Neuronal stem cell (in vitro differentiated cells): ENCODE data around the gene RGS7BP.

Source experiments
- DNase-seq: peaks from one replicate; pipeline ENCODE4 v3.0.0-alpha.2; 2013; ENCODE audit warnings: low spot score
- H2AFZ ChIP-seq: one replicate; pipeline ENCODE4 v1.6.1; 2013; ENCODE audit warnings: mild to moderate bottlenecking, low read length, inconsistent platforms
- H2AK5ac ChIP-seq: 2 replicates; pipeline ENCODE4 v1.6.1; 2013; ENCODE audit warnings: low read depth, mild to moderate bottlenecking, inconsistent platforms, low read length, moderate library complexity, mixed read lengths
- H2BK120ac ChIP-seq: 2 replicates; pipeline ENCODE4 v1.6.1; 2013; ENCODE audit warnings: low read depth, mild to moderate bottlenecking, inconsistent platforms, low read length, moderate library complexity, mixed read lengths
- H2BK12ac ChIP-seq: one replicate; pipeline ENCODE4 v1.6.1; 2013; ENCODE audit warnings: low read length, inconsistent platforms
- H2BK15ac ChIP-seq: 2 replicates; pipeline ENCODE4 v1.6.1; 2013; ENCODE audit warnings: mild to moderate bottlenecking, low read length, inconsistent platforms, mixed read lengths
- H2BK5ac ChIP-seq: one replicate; pipeline ENCODE4 v1.6.1; 2013; ENCODE audit warnings: inconsistent platforms, mild to moderate bottlenecking, low read length, moderate library complexity
- H3K14ac ChIP-seq: one replicate; pipeline ENCODE4 v1.6.1; 2013; ENCODE audit warnings: low read length, inconsistent platforms
- H3K18ac ChIP-seq: 2 replicates; pipeline ENCODE4 v1.6.1; 2013; ENCODE audit warnings: low read length, inconsistent platforms
- H3K23ac ChIP-seq: 2 replicates; pipeline ENCODE4 v1.6.1; 2013; ENCODE audit warnings: low read depth, mild to moderate bottlenecking, mixed read lengths, low read length, inconsistent platforms; ENCODE audit not compliant: poor library complexity
- H3K27ac ChIP-seq: replicated peaks from 3 replicates; pipeline ENCODE4 v1.5.1; 2013; ENCODE audit warnings: low read length, inconsistent platforms
- H3K27me3 ChIP-seq, 3 experiments: 2 replicates each; pipeline ENCODE4 v1.6.1; 2013; ENCODE audit warnings: low read length in 3 of 3, mild to moderate bottlenecking in 2 of 3, inconsistent platforms in 1 of 3, low read depth in 1 of 3, mixed read lengths in 1 of 3, moderate library complexity in 1 of 3; ENCODE audit not compliant: control insufficient read depth in 3 of 3, insufficient read depth in 3 of 3
- H3K36me3 ChIP-seq, 2 donors: replicated peaks in 1 of 2; 2 replicates each; pipeline ENCODE4 v1.6.1; 2013; ENCODE audit warnings: low read length in 2 of 2; ENCODE audit not compliant: control insufficient read depth in 2 of 2, insufficient read depth in 2 of 2
- H3K4ac ChIP-seq: 2 replicates; pipeline ENCODE4 v1.6.1; 2013; ENCODE audit warnings: inconsistent platforms, mild to moderate bottlenecking, low read length, moderate library complexity
- H3K4me1 ChIP-seq, 2 donors: 1 replicate in 1 of 2; 2 replicates in 1 of 2; pipeline ENCODE4 v1.6.1; 2013; ENCODE audit warnings: low read length in 2 of 2, low read depth in 1 of 2; ENCODE audit not compliant: control insufficient read depth in 2 of 2, insufficient read depth in 1 of 2
- H3K4me2 ChIP-seq: one replicate; pipeline ENCODE4 v1.6.1; 2013; ENCODE audit warnings: mild to moderate bottlenecking, low read length, inconsistent platforms; ENCODE audit not compliant: insufficient read depth, poor library complexity, severe bottlenecking
- H3K4me3 ChIP-seq, 2 donors: 2 replicates each; pipeline ENCODE4 v1.5.1; 2013; ENCODE audit warnings: low read length in 2 of 2, mild to moderate bottlenecking in 2 of 2, inconsistent platforms in 1 of 2, moderate library complexity in 1 of 2
- H3K79me1 ChIP-seq: one replicate; pipeline ENCODE4 v1.6.1; 2013; ENCODE audit warnings: low read depth, mild to moderate bottlenecking, inconsistent platforms, low read length, moderate library complexity
- H3K9ac ChIP-seq: one replicate; pipeline ENCODE4 v1.6.1; 2013; ENCODE audit warnings: mild to moderate bottlenecking, low read depth, low read length, inconsistent platforms; ENCODE audit not compliant: poor library complexity
- H3K9me3 ChIP-seq, 2 donors: replicated peaks in 1 of 2; 2 replicates each; pipeline versions ENCODE3 to v1.6.1; 2013; ENCODE audit warnings: low read length in 2 of 2, mild to moderate bottlenecking in 2 of 2, inconsistent platforms in 1 of 2, low read depth in 1 of 2, mixed read lengths in 1 of 2, moderate library complexity in 1 of 2; ENCODE audit not compliant: control insufficient read depth in 2 of 2, insufficient read depth in 1 of 2
- H4K8ac ChIP-seq: one replicate; pipeline ENCODE4 v1.6.1; 2013; ENCODE audit warnings: low read depth, mild to moderate bottlenecking, inconsistent platforms, low read length, moderate library complexity
- H4K91ac ChIP-seq: one replicate; pipeline ENCODE4 v1.6.1; 2013; ENCODE audit warnings: low read length, low read depth, mild to moderate bottlenecking, inconsistent platforms; ENCODE audit not compliant: poor library complexity
- WGBS, 2 donors: extraction: QIAGEN DNeasy Blood & Tissue Kit; methylation state at CpG; one replicate each; pipeline ENCODE4 v1.1.7; 2013; ENCODE audit warnings: missing lambda C conversion rate in 2 of 2, mixed read lengths in 1 of 2; ENCODE audit not compliant: insufficient read length in 2 of 2, insufficient replicate concordance in 1 of 2; ENCODE audit errors: extremely low coverage in 2 of 2; 5-methylcytosine and 5-hydroxymethylcytosine counted together

RGS7BP gene

GRCh38 chr5:64594025-64594424 is 88.2 kb downstream of the RGS7BP start:
- Histone ChIP-seq H2BK5ac (no peak overlapping the region), H3K9ac (no peak overlapping the region)
- WGBS, 2 donors: no CpG with 5 or more reads among the region's 3 CpGs

GRCh38 chr5:64594601-64595000 is 88.8 kb downstream of the RGS7BP start:
- Histone ChIP-seq H3K79me1 (no peaks in the 10 kb centered on the region), H3K18ac (peak overlapping the region; percentile 48), H2BK120ac (no peak overlapping the region), H2BK5ac (no peak overlapping the region), H3K23ac (no peak overlapping the region), H4K8ac (no peak overlapping the region), H2AK5ac (no peak overlapping the region), H2BK12ac (no peak overlapping the region), H2AFZ (no peak overlapping the region), H3K27ac (no peak overlapping the region), H3K9me3 (no peaks in the 10 kb centered on the region), H2BK15ac (no peak overlapping the region), H3K9ac (no peak overlapping the region), H3K36me3 (no peaks in the 10 kb centered on the region), H4K91ac (no peak overlapping the region), H3K4me2 (no peak overlapping the region), H3K4me1 (peaks cover 0 to 2% of the 10 kb centered on the region in 2 donors), H3K4me3 (no peak overlapping the region), H3K27me3 (no peaks in the 10 kb centered on the region), H3K4ac (no peak overlapping the region), H3K14ac (no peak overlapping the region)
- no CpG with 5 or more reads among the region's 4 CpGs for WGBS, 2 donors
- DNase-seq: no peak

More at GRCh38 chr5:64594025-64594424, 88.2 kb downstream of the RGS7BP start:
- Histone ChIP-seq H2BK120ac (no peak overlapping the region), H3K4me3 (no peak overlapping the region), H3K36me3 (no peaks in the 10 kb centered on the region), H4K91ac (no peak overlapping the region), H3K27me3 (no peaks in the 10 kb centered on the region), H3K18ac (no peak overlapping the region), H3K4ac (no peak overlapping the region), H3K4me2 (no peak overlapping the region), H2BK15ac (no peak overlapping the region), H3K4me1 (peaks cover 0 to 2% of the 10 kb centered on the region in 2 donors), H4K8ac (no peak overlapping the region), H3K9me3 (no peaks in the 10 kb centered on the region), H2AFZ (no peak overlapping the region), H3K27ac (no peak overlapping the region), H3K79me1 (no peaks in the 10 kb centered on the region), H3K23ac (no peak overlapping the region), H3K14ac (no peak overlapping the region), H2BK12ac (no peak overlapping the region), H2AK5ac (no peak overlapping the region)
- no peak for DNase-seq

- Histone ChIP-seq H4K91ac (no peak overlapping the region), H2BK5ac (no peak overlapping the region), H3K4me2 (no peak overlapping the region), H3K4me3 (no peak overlapping the region), H2AFZ (no peak overlapping the region), H2BK12ac (no peak overlapping the region), H3K9me3 (no peaks in the 10 kb centered on the region), H3K79me1 (no peaks in the 10 kb centered on the region), H3K9ac (no peak overlapping the region), H2AK5ac (no peak overlapping the region), H3K4ac (no peak overlapping the region), H2BK15ac (no peak overlapping the region), H3K14ac (no peak overlapping the region), H4K8ac (no peak overlapping the region), H3K27ac (no peak overlapping the region), H3K18ac (peak overlapping the region; percentile 48), H3K27me3 (no peaks in the 10 kb centered on the region), H3K36me3 (no peaks in the 10 kb centered on the region), H3K4me1 (peaks cover 0 to 2% of the 10 kb centered on the region in 2 donors), H2BK120ac (no peak overlapping the region), H3K23ac (no peak overlapping the region)
- no CpG with 5 or more reads among the region's 2 CpGs for WGBS, 2 donors
- DNase-seq: peak; percentile 17
Observed at GRCh38 chr5:64595031-64595855, 89.4 kb downstream of the RGS7BP start.

GRCh38 chr5:64599226-64599625 is 93.4 kb downstream of the RGS7BP start:
- no peaks in the 10 kb centered on the region for H3K27me3 ChIP-seq
- no peak overlapping the region for H2BK120ac ChIP-seq
- no peak overlapping the region for H4K8ac ChIP-seq
- H3K23ac ChIP-seq: no peak overlapping the region
- DNase-seq: no peak
- no peak overlapping the region for H2BK12ac ChIP-seq
- H3K79me1 ChIP-seq: no peaks in the 10 kb centered on the region
- H2AFZ ChIP-seq: no peak overlapping the region
- H3K4ac ChIP-seq: no peak overlapping the region
- H3K27ac ChIP-seq: no peak overlapping the region
- H3K18ac ChIP-seq: no peak overlapping the region
- no peak overlapping the region for H4K91ac ChIP-seq
- H3K14ac ChIP-seq: no peak overlapping the region
- H3K9ac ChIP-seq: no peak overlapping the region
- H3K4me3 ChIP-seq: no peak overlapping the region
- H3K4me1 ChIP-seq: peaks cover 0 to 2% of the 10 kb centered on the region in 2 donors
- no peak overlapping the region for H2AK5ac ChIP-seq
- no peak overlapping the region for H3K4me2 ChIP-seq
- no peak overlapping the region for H2BK5ac ChIP-seq
- H2BK15ac ChIP-seq: no peak overlapping the region
- no peaks in the 10 kb centered on the region for H3K9me3 ChIP-seq
- H3K36me3 ChIP-seq: no peaks in the 10 kb centered on the region
